HEK293 (cell line): Measurements from ENCODE around the gene HMSD.

Experiments used
- CTCF ChIA-PET: fragments of 350-600 bp; formaldehyde crosslinking; extraction: SDS; loops from one replicate; lab custom pipeline; 2021; ENCODE audit warnings: antibody characterized with exemption; lab: Yijun Ruan, JAX
- POLR2A ChIA-PET: fragments of 300-600 bp; formaldehyde crosslinking; extraction: SDS; loops from one replicate; lab custom pipeline; 2020; ENCODE audit warnings: antibody characterized with exemption, inconsistent platforms; lab: Yijun Ruan, JAX
- H3K27ac ChIP-seq: fragments of 200-500 bp; sonication (Bioruptor generic); 2 replicates; pipeline ENCODE4 v1.5.1; 2014; ENCODE audit warnings: low read depth, low read length, control low read depth, inconsistent platforms; ENCODE audit errors: extremely low read depth
- H3K36me3 ChIP-seq, 2 experiments: fragments of 200-500 bp in 1 of 2; sonication (Bioruptor generic) in 1 of 2; 1 replicate in 1 of 2; 2 replicates in 1 of 2; pipeline ENCODE4 v1.5.1; 2014 to 2017; ENCODE audit warnings: inconsistent platforms in 2 of 2, low read length in 2 of 2; ENCODE audit not compliant: control insufficient read depth in 2 of 2, insufficient read depth in 1 of 2
- H3K4me1 ChIP-seq: fragments of 200-500 bp; sonication (Bioruptor generic); 2 replicates; pipeline ENCODE4 v1.5.1; 2014; ENCODE audit warnings: mild to moderate bottlenecking, low read length, inconsistent platforms; ENCODE audit not compliant: control insufficient read depth, insufficient read depth
- H3K4me3 ChIP-seq: 2 replicates; pipeline ENCODE4 v1.5.1; 2011; ENCODE audit warnings: low read depth, mild to moderate bottlenecking, control low read depth, low read length, moderate library complexity
- H3K9me3 ChIP-seq: fragments of 200-500 bp; sonication (Bioruptor generic); 2 replicates; pipeline ENCODE4 v1.5.1; 2014; ENCODE audit warnings: low read depth, low read length, inconsistent platforms; ENCODE audit not compliant: control insufficient read depth, insufficient read depth
- KLF7 ChIP-seq: fragments of 450-650 bp; formaldehyde crosslinking; IDR thresholded peaks from 2 replicates; pipeline ENCODE4 v1.5.1; 2016; ENCODE audit warnings: missing biosample characterization, missing genetic modification characterization, borderline replicate concordance
- KLF8 ChIP-seq: fragments of 450-650 bp; formaldehyde crosslinking; IDR thresholded peaks from 2 replicates; pipeline ENCODE4 v1.5.1; 2016; ENCODE audit warnings: missing biosample characterization, missing genetic modification characterization
- PRDM1 ChIP-seq: fragments of 450-650 bp; formaldehyde crosslinking; IDR thresholded peaks from 2 replicates; pipeline ENCODE4; 2016; ENCODE audit warnings: missing biosample characterization, missing genetic modification characterization
- PRDM2 ChIP-seq: fragments of 450-650 bp; formaldehyde crosslinking; IDR thresholded peaks from 2 replicates; pipeline ENCODE4 v1.5.1; 2016; ENCODE audit warnings: missing biosample characterization, missing genetic modification characterization, borderline replicate concordance
- SCRT2 ChIP-seq: fragments of 450-650 bp; formaldehyde crosslinking; IDR thresholded peaks from 2 replicates; pipeline ENCODE4 v1.5.1; 2016; ENCODE audit warnings: missing biosample characterization, missing genetic modification characterization
- SP2 ChIP-seq: fragments of 450-650 bp; formaldehyde crosslinking; IDR thresholded peaks from 2 replicates; pipeline ENCODE4 v1.5.1; 2016; ENCODE audit warnings: missing biosample characterization, missing genetic modification characterization
- SP7 ChIP-seq: fragments of 450-650 bp; formaldehyde crosslinking; IDR thresholded peaks from 2 replicates; pipeline ENCODE4 v1.5.1; 2016; ENCODE audit warnings: missing biosample characterization, missing genetic modification characterization
- ZBTB20 ChIP-seq: fragments of 450-650 bp; formaldehyde crosslinking; IDR thresholded peaks from 2 replicates; pipeline ENCODE4 v1.5.1; 2016; ENCODE audit warnings: missing biosample characterization, missing genetic modification characterization
- ZBTB26 ChIP-seq: fragments of 450-650 bp; formaldehyde crosslinking; optimal IDR thresholded peaks from 2 replicates; pipeline ENCODE3; 2016; ENCODE audit warnings: missing biosample characterization, mild to moderate bottlenecking, missing genetic modification characterization
- ZBTB44 ChIP-seq: fragments of 450-650 bp; IDR thresholded peaks from 2 replicates; pipeline ENCODE4 v1.5.1; 2018; ENCODE audit warnings: missing biosample characterization, mild to moderate bottlenecking, missing genetic modification characterization
- ZFP3 ChIP-seq: fragments of 450-650 bp; formaldehyde crosslinking; IDR thresholded peaks from 2 replicates; pipeline ENCODE4 v1.5.1; 2016; ENCODE audit warnings: low read depth, missing biosample characterization, missing genetic modification characterization
- ZNF132 ChIP-seq: fragments of 450-650 bp; formaldehyde crosslinking; IDR thresholded peaks from 2 replicates; pipeline ENCODE4 v1.5.1; 2017; ENCODE audit warnings: missing biosample characterization, missing genetic modification characterization, borderline replicate concordance
- ZNF140 ChIP-seq: fragments of 450-650 bp; formaldehyde crosslinking; IDR thresholded peaks from 2 replicates; pipeline ENCODE4 v1.5.1; 2016; ENCODE audit warnings: missing biosample characterization, missing genetic modification characterization
- ZNF175 ChIP-seq: fragments of 450-650 bp; formaldehyde crosslinking; IDR thresholded peaks from 2 replicates; pipeline ENCODE4 v1.5.1; 2016; ENCODE audit warnings: missing biosample characterization, missing genetic modification characterization
- ZNF274 ChIP-seq, 2 experiments: fragments of 200-500 bp in 1 of 2; fragments of 450-650 bp in 1 of 2; sonication (Bioruptor generic) in 1 of 2; formaldehyde crosslinking in 1 of 2; IDR thresholded peaks; 2 replicates each; pipeline versions ENCODE4 v1.5.1 to v1.6.1; 2014 to 2016; ENCODE audit warnings: borderline replicate concordance in 1 of 2, inconsistent platforms in 1 of 2, low read length in 1 of 2, missing biosample characterization in 1 of 2, missing genetic modification characterization in 1 of 2
- ZNF302 ChIP-seq: fragments of 450-650 bp; formaldehyde crosslinking; IDR thresholded peaks from 2 replicates; pipeline ENCODE4 v1.5.1; 2016; ENCODE audit warnings: missing biosample characterization, missing genetic modification characterization, low read depth
- ZNF324 ChIP-seq: fragments of 450-650 bp; formaldehyde crosslinking; IDR thresholded peaks from 2 replicates; pipeline ENCODE4 v1.5.1; 2016; ENCODE audit warnings: missing biosample characterization, missing genetic modification characterization
- ZNF391 ChIP-seq: fragments of 450-650 bp; formaldehyde crosslinking; IDR thresholded peaks from 2 replicates; pipeline ENCODE4 v1.5.1; 2016; ENCODE audit warnings: low read depth, missing biosample characterization, missing genetic modification characterization, borderline replicate concordance
- ZNF394 ChIP-seq: fragments of 450-650 bp; formaldehyde crosslinking; IDR thresholded peaks from 2 replicates; pipeline ENCODE4 v1.5.1; 2016; ENCODE audit warnings: missing biosample characterization, missing genetic modification characterization, mild to moderate bottlenecking, moderate library complexity, borderline replicate concordance
- ZNF416 ChIP-seq: fragments of 450-650 bp; formaldehyde crosslinking; IDR thresholded peaks from 2 replicates; pipeline ENCODE4 v1.5.1; 2016; ENCODE audit warnings: missing biosample characterization, missing genetic modification characterization
- ZNF514 ChIP-seq: fragments of 450-650 bp; formaldehyde crosslinking; IDR thresholded peaks from 2 replicates; pipeline ENCODE4 v1.5.1; 2016; ENCODE audit warnings: missing biosample characterization, missing genetic modification characterization
- ZNF560 ChIP-seq: fragments of 450-650 bp; formaldehyde crosslinking; IDR thresholded peaks from 2 replicates; pipeline ENCODE4 v1.5.1; 2017; ENCODE audit warnings: missing biosample characterization, missing genetic modification characterization, borderline replicate concordance
- ZNF561 ChIP-seq: fragments of 450-650 bp; IDR thresholded peaks from 2 replicates; pipeline ENCODE4 v1.5.1; 2018; ENCODE audit warnings: missing biosample characterization, missing genetic modification characterization, borderline replicate concordance
- ZNF626 ChIP-seq: fragments of 450-650 bp; sonication (Bioruptor Pico); formaldehyde crosslinking; IDR thresholded peaks from 2 replicates; pipeline ENCODE4 v1.5.1; 2018; ENCODE audit warnings: missing biosample characterization, missing genetic modification characterization, inconsistent platforms
- ZNF664 ChIP-seq: fragments of 450-650 bp; formaldehyde crosslinking; IDR thresholded peaks from 2 replicates; pipeline ENCODE4 v1.5.1; 2016; ENCODE audit warnings: missing biosample characterization, missing genetic modification characterization
- ZNF707 ChIP-seq: fragments of 450-650 bp; formaldehyde crosslinking; IDR thresholded peaks from 2 replicates; pipeline ENCODE4 v1.5.1; 2016; ENCODE audit warnings: missing biosample characterization, missing genetic modification characterization
- ZNF785 ChIP-seq: fragments of 450-650 bp; formaldehyde crosslinking; IDR thresholded peaks from 2 replicates; pipeline ENCODE4 v1.5.1; 2016; ENCODE audit warnings: missing biosample characterization, missing genetic modification characterization
- ZNF791 ChIP-seq: fragments of 450-650 bp; formaldehyde crosslinking; IDR thresholded peaks from 2 replicates; pipeline ENCODE4 v1.5.1; 2016; ENCODE audit warnings: missing biosample characterization, missing genetic modification characterization
- ZXDB ChIP-seq: fragments of 450-650 bp; formaldehyde crosslinking; IDR thresholded peaks from 2 replicates; pipeline ENCODE4 v1.5.1; 2016; ENCODE audit warnings: missing biosample characterization, missing genetic modification characterization

The HMSD gene

GRCh38 chr18:63906056-63906455 is 43.0 kb upstream of the HMSD start (continued):
- no peak for TF ChIP-seq ZNF175 (tag by site-specific recombination)
- TF ChIP-seq, all 188 proteins: peak for 0

- Histone ChIP-seq H3K36me3 (no peaks in the 10 kb centered on the region), H3K4me3 (no peak within 1 kb of the TSS), H3K27ac (no peak within 1 kb of the TSS), H3K4me1 (no peaks in the 10 kb centered on the region), H3K9me3 (no peaks in the 10 kb centered on the region)
- TF ChIP-seq ZBTB26 (no peak), ZNF391 (no peak)
- ChIA-PET POLR2A (no interaction called here), CTCF (interaction anchor here (0.7 to 1.1 kb wide), 3 partner anchors 29 to 1489 kb away, joined by 3 to 4 read pairs (median 3); no protein-coding TSS in a partner anchor)
Observed at GRCh38 chr18:63907664-63908063, 41.4 kb upstream of the HMSD start, which contains the start of gene SERPINB10. SERPINB10 (plus strand) TSS chr18:63907958; CDS start chr18:63915511, 7,553 bp downstream.

DNA sequence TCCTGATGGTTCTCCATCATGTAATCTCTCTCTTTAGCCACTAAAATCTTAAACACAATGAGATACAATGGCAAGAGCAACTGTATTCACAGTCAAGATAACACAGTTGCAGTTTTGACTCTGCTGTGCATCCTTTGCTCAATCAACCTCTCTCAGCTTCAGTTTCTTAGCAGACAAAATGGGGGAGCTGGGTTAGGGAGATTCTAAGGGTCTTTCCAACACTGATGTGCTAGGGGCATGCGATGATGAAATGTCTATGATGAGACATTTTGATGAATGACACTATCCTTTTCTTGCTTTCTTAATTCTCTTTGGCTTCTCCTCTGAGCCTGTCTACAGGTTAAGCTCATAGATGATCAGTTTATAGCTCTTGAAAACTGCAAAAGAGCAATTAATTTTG is 40.2 kb upstream of the HMSD start:
- CTCF ChIA-PET, result interaction anchor here (1.3 kb wide), 1 partner anchor 27 kb away, joined by 6 read pairs; no protein-coding TSS in a partner anchor

GRCh38 chr18:63909870-63910269 is 39.2 kb upstream of the HMSD start:
- H3K27ac ChIP-seq, result no peak overlapping the region
- H3K4me1 ChIP-seq, result no peaks in the 10 kb centered on the region
- H3K4me3 ChIP-seq, result no peak overlapping the region
- ChIA-PET POLR2A (no interaction called here), CTCF (interaction anchor here (0.6 to 1.3 kb wide), 2 partner anchors 26 to 97 kb away, joined by 3 to 6 read pairs; no protein-coding TSS in a partner anchor)
- no peaks in the 10 kb centered on the region for H3K36me3 ChIP-seq
- H3K9me3 ChIP-seq, result no peaks in the 10 kb centered on the region
- TF ChIP-seq ZNF561 (tag by site-specific recombination) (no peak), ZNF707 (no peak), ZNF626 (tag by site-specific recombination) (no peak), ZNF791 (no peak), PRDM2 (no peak), ZNF274 (IDR thresholded peaks at IDR 0.05; ENCODE audit: low read length) (no peak), ZNF274 (tag by site-specific recombination; IDR thresholded peaks at IDR 0.05; ENCODE audit: borderline replicate concordance) (no peak), ZFP3 (tag by site-specific recombination) (no peak)

More for the DNA sequence above, 40.2 kb upstream of the HMSD start:
- Histone ChIP-seq H3K9me3 (no peaks in the 10 kb centered on the region), H3K4me3 (no peak overlapping the region), H3K4me1 (no peaks in the 10 kb centered on the region), H3K27ac (no peak overlapping the region), H3K36me3 (no peaks in the 10 kb centered on the region)
- TF ChIP-seq ZBTB20 (tag by site-specific recombination) (no peak), ZNF132 (tag by site-specific recombination) (no peak), ZNF560 (tag by site-specific recombination) (no peak), ZNF416 (tag by site-specific recombination) (no peak), ZNF140 (tag by site-specific recombination) (no peak), SP7 (tag by site-specific recombination) (no peak), ZNF302 (no peak), ZXDB (tag by site-specific recombination) (no peak), ZNF514 (tag by site-specific recombination) (no peak), KLF7 (tag by site-specific recombination) (no peak), ZNF785 (tag by site-specific recombination) (no peak), SP2 (no peak), ZNF664 (tag by site-specific recombination) (no peak), ZNF274 (IDR thresholded peaks at IDR 0.05; ENCODE audit: low read length) (no peak), ZNF274 (tag by site-specific recombination; IDR thresholded peaks at IDR 0.05; ENCODE audit: borderline replicate concordance) (no peak), ZNF324 (tag by site-specific recombination) (no peak), PRDM1 (no peak), ZBTB44 (tag by site-specific recombination) (no peak), KLF8 (tag by site-specific recombination) (no peak), ZNF394 (no peak), SCRT2 (no peak)
- POLR2A ChIA-PET, result no interaction called here
